Activated CD8-positive, alpha-beta memory T cell treated with anti-CD3 and anti-CD28 coated beads, Interleukin-2, amount 50 U/mL, for 24 hours (primary cell): ENCODE results near the gene OR6B1.
"Not testable (repeated sequence)": the region's sequence is repeated elsewhere in the genome, so short reads cannot be mapped to it uniquely, and the experiment has no call there.

Experiments used
- DNase-seq: peaks from one replicate; pipeline ENCODE4 v3.0.0-alpha.2; 2020; ENCODE audit errors: extremely low read depth

Gene OR6B1

GRCh38 chr7:144006029-144006691 lies 6.0 kb downstream of the OR6B1 start:
- DNase-seq = no peak

GRCh38 chr7:144006692-144007042 lies 6.5 kb downstream of the OR6B1 start:
- DNase-seq = no peak

DNA sequence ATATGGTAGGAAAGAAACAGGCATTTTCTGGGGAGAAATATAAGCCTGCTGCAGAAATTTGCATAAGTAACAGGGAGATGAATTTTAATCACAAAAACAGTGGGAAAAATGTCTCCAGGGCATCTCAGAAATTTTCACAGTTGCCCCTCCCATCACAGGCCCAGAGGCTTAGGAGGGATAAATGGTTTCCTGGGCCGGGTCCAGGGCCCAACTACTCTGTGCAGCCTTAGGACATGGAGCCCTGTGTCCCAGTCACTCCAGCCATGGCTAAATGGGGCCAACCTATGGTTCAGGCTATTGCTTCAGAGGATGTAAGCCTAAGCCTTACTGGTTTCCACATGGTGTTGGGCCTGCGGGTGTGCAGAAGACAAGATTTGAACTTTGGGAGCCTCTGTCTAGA lies 9.2 kb downstream of the OR6B1 start:
- DNase-seq = no peak

DNA sequence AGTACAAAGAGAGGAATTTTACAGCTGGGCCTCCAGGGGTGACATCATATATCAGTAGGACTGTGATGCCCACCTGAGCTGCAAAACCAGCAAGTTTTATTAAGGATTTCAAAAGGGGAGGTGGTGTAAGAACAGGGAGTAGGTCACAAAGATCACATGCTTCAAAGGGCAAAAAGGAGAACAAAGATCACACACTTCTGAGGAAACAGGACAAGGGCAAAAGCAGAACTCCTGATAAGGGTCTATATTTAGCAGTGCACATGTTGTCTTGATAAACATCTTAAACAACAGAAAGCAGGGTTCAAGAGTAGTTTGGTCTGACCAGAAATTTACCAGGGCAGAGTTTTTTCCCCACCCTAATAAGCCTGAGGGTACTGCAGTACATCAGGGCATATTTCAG lies 9.9 kb downstream of the OR6B1 start:
- not testable (repeated sequence) for DNase-seq

DNA sequence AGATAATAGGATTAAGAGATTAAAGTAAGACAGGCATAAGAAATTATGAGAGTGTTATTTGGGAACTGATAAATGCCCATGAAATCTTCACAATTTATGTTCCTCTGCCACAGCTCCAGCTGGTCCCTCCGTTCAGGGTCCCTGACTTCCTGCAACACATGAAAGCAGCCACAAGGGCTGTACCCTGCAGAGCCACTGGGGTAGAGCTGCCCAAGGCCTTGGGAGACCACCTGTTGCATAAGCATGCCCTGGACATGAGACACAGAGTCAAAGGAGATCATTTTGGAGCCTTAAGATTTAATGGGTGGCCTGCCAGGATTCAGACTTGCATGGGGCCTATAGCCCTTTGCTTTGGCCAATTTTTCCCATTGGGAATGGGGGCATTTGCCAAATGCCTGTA lies 10.7 kb downstream of the OR6B1 start:
- not testable (repeated sequence) for DNase-seq

GRCh38 chr7:144011458-144012230 lies 11.5 kb downstream of the OR6B1 start:
- DNase-seq = no peak

DNA sequence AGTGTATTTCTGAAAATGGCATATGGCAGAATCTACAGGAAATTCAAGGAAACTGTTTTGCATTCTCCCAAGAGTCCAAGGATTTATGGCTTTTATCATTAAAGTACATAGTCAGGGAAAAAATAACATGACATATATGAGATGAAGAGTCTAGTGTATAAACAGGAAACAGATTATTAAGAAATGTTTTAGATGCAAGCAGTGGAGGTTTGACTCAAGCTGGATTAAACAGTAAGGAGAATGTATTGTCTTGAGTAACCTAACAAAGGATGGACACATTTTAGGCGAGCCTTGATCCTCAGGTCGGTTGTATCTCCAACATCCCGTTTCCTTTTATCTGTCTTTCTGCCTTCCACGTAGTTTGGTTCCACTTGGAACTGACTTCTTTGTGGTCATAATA lies 17.9 kb downstream of the OR6B1 start:
- DNase-seq = no peak

- no peak for DNase-seq
These were observed 19.3 kb downstream of the OR6B1 start for GRCh38 chr7:144019457-144019856.

DNA sequence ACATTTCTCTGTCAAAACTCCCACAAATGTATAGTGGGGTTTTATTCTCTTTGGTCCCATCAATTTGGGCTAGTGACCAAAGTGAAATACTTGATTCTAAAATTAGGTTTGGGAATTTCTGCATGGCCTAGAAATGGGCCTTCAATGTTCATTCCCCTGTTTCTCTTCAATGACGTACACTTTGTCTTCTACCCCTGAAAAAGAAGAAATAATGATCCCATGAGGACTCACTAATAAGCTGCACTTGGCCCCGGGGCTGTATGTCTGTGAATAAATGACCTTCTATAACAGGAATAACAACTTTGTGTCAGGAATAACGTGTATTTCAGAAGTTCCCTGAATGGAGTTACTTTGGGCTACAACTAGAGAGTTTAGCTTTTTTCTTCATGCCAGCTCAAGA lies 20.2 kb downstream of the OR6B1 start:
- no peak for DNase-seq

- DNase-seq = no peak
These were observed 22.0 kb downstream of the OR6B1 start for GRCh38 chr7:144022169-144022568.

GRCh38 chr7:144023171-144023827 lies 23.2 kb downstream of the OR6B1 start:
- no peak for DNase-seq

GRCh38 chr7:144024213-144024612 lies 24.1 kb downstream of the OR6B1 start:
- no peak for DNase-seq

DNA sequence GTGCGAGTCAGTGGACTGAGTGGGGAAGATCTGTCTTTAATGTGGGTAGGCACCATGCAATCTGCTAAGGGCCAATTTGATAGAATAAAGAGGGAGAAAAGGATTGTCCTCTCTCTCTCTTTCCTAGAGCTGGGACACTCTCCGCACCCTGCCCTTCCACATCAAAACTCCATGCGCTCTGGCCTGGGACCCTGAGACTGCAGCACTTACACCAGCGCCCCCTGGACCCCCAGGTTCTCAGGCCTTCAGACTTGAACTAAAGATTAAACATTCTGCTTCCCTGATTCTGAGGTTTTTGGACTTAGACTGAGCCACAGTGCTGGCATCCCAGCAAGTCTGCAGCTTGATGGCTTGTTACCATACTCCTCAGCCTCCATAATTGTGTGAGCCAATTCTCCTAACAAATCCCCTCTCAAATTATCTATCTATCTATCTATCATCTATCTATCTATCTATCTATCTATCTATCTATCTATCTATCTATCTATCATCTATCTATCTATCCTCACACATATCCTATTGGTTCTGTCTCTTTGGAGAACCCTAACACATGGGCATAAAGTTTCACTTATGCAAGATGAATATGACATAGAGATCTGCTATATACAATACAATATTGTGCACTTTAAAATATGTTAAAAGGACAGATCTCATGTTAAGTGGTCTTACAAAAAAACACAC lies 26.2 kb downstream of the OR6B1 start:
- no peak for DNase-seq

GRCh38 chr7:144027070-144027469 lies 26.9 kb downstream of the OR6B1 start:
- no peak for DNase-seq

GRCh38 chr7:144027974-144028373 lies 27.9 kb downstream of the OR6B1 start:
- DNase-seq = no peak

DNA sequence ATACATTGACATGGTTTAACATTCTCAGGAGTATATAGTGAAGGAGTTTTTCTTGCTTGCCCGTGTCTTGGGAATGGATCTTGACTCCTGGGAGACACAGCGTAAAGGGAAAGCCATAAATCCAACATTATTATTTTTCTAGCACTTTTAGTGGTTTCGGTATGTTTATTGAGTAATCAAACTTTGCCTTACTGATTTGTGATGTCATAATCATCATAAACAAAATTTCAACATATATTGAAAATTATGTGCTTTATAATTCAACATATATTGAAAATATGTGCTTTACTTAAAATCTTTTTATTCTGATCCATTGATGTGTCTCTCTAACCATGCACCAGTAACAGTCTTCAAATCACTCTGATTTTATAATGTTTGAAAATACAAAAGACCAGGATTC lies 28.4 kb downstream of the OR6B1 start:
- no peak for DNase-seq

- DNase-seq = no peak
These were observed 32.4 kb downstream of the OR6B1 start for GRCh38 chr7:144032516-144032915.

- DNase-seq = no peak
These were observed 33.0 kb downstream of the OR6B1 start for GRCh38 chr7:144032985-144033709.

DNA sequence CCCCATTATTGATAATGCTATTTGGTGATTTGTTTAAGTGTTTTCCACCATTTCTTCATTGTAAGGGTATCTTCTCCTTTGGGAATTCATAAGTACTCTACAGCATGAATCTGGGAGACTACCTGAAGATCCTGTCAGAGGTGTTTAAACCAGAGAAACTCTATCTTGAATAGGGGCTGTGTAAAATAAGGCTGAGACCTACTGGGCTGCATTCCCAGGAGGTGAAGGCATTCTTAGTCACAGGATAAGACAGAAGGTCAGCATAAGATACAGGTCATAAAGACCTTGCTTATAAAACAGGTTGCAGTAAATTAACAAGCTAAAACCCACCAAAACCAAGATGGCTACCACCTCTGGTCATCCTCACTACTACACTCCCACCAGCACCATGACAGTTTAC lies 35.3 kb downstream of the OR6B1 start:
- DNase-seq = no peak

DNA sequence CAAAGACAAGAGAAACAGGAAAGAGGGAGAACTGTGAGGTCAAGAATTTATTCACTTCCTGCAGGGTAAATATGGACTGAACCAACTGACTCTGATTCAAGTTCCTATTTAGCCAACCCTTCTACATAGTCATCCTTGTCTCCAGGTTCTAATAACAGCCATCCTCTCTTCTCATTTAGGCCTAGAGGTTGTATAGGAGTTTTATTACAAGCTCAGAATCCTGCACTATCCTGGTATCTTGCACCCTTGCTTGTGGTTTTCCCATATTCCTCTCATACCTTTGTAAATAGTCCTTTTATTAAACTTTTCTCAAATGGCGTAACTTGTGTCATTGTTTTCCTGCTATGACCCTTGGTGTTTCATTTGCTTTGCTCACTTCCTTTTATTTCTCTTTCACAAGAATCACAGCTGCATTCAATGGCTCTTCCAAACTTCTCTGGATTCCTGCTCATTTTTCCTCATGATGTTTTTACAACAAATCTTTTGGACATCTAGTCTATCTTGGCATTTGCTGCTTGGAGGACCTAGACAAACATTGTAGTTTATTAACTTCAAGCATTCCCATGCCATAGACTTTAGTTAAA lies 36.3 kb downstream of the OR6B1 start:
- no peak for DNase-seq

- no peak for DNase-seq
These were observed 37.4 kb downstream of the OR6B1 start for GRCh38 chr7:144037414-144038035.
